NCI-H1092 (cell line): ENCODE results near the gene VMAC.
A peak's percentile ranks its signal among the peaks of the same experiment; 100 is the strongest.

Experiments
- DNase-seq: peaks from one replicate; lab custom pipeline; 2025; lab: John Stamatoyannopoulos, UW

VMAC gene

DNA sequence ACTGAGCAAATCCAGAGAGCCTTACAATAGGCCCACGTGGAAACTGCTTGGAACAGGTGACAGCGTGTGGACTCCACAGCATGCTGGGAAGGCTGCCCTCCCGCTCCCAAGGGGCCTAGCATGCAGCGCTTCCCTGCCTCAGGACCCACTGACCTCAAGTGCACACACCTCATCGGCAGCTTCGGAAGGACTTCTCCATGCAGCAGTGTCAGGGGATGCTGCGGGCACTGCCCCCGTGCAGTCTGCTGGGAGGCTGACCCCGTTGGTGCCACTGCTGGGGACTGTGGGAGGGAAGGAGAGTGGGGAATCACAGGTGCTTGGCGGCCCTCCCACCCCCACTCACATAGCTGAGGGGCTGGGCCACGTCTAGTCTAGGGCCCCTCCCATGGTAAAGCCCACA lies 26.6 kb downstream of the VMAC start:
- DNase-seq: no peak

DNA sequence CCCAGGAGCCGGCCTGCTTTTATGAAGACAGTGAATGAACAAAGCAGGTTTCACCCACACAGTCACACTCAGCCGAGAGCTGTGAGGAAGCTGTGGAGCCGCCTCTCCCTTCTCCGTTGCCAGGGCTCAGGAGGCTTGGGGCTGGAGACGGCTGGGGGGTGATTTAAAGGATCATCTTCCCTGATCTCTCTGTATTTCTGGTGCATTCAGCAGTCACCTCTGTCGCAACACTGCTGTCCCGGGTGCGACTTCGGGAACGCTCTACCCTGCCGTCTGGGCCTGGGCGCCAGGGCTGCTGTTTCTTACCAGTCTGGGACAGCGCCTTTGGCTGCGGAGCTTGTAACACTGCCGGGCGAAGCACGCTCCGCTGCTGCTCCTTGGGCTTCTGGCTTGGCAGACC lies 27.5 kb downstream of the VMAC start:
- DNase-seq: no peak

DNA sequence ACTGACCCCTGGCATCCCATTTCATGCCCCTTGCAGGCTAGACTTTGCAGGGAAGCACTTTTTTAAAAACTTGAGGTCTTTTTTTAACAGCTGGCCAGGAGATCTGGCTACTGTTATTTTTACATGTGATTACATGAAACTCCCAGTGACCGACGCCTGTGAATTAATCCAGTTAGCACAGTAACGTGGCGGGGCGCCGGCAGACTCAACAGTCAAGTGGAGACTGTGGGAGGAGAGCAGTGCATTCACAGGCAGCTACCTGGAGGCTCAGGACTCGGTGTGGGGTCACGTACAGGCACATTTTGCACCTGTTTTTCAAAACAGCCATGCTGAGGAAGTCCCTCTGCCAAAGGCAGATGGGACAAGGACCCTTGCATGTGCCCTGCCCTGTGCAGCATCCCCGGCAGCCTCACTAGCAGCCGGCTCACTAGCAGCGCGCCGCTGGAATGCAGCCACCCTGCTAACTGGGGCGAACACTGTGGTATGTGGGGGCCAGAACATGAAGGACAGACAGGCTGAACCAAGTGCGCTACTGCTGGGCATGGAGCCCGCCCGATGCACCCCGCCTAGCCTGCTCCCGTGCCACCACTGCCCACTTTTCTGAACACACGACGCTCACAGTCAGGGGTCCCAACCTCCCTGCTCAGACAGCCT lies 28.1 kb downstream of the VMAC start:
- no peak for DNase-seq

DNA sequence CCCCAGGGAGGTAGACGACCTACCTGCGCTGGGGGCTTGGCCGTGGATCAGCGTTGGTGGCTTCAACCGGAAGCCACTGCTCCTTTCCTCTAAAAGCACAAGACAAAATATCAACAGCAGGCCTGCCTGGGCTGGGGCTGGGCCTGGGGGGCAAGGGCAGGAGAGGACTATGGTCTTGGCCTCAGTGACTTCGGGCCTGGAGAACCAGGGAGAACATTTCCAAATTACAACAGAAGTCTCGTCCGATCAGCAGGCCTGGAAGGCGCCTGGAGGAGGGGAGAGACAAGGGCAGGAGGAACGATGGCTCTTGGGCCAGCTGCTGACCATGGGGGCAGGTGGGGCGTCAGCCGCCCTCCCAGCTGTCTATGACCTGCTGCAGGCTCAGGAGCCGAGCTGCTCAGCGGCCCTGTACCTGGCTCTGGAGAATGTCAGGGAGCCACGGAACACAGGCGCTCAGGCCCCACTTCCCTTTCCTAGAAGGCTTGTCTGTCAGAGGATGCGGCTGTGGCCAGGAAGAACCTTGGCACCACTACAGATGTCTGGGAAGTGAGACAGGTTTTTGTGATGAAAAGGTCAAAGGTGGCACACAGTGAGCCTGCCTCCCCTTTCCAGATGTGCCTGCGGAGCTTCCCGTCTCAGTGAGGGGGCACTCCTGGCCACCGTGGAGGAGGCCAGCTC lies 28.9 kb downstream of the VMAC start:
- no peak for DNase-seq

DNA sequence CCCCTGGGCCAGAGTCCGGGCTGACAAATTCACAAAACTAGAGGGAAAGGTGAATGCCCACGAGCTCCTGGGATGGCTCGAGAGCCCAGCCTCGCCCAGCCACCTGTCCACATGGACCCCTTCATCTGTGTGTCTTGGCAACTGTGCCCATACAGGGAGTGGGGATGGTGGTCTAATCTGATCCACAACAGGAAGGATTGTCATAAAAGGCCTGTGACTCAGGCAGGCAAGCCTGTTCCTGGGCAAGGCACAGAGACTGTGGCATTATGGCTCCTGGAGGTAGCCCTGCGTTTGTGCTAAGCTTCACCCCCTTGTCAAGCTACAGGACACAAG lies 29.4 kb downstream of the VMAC start:
- no peak for DNase-seq

DNA sequence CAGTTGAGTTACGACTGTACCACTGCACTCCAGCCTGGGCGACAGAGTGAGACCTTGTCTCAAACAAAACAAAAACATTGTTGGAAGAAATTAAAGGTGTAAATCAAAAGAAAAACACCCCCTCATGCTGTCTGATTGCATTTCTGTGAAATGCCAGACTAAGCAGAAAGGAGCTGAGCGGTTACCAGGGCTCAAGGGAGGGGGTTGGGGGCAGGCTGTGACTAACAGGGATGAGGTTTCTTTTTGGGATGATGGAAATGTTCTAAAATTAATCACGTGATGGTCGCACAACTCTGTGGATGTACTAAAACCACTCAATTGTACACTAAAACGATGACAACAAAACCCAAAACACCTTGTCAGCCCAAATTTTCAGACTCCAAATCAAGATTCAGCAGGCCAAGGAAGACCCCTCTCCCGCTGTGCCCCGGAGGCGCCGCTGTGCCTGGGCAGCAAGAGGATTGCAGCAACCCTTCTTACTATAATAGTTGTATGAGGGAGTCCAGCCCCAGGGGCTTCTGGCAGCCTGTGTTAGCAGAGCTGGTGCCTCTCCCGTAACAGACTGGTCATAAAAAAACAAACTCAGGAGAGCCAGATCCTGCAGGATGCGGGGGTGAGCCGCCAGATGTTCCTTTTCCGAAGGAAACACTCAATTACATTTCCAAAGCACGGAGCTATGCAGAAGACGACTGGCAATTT lies 30.3 kb downstream of the VMAC start:
- DNase-seq: no peak

DNA sequence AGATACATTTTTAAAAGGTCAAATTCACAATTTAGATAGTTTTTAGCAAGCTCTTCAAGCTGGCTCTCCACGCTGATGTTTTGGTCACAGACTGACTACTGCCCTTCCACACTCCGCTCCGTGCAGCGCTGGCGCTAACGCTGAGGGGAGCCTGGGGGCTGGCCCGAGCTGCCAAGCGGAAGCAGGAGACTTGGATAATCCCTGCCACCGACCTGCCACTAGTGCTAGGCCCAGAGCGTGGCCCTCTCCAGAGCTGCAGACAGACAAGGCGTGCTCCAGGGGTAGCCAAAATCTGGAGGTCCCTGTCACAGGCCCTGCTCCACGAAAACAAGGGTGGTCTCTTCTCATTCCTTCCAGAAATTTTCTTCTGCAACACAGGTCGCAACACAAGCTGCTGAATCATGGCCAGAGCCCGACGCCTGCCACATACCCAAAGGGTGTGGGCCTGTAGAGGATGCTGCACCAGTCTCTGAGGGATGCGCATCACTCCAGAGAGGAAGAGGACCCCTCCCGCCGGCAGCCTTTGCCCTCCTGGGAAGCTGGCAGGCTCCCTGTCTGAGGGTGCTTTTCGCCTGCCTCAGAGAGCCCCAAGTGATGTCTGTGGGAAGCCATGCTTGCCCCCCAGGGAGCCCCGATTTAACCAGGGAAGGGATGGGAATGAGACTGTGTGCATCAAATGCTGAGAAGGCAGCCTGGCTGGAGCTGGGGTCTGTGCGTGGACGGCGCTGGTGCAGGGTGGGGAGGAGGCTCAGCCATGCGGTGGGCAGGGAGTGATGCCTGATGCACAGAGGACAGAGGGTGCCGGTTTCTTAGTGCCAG lies 31.0 kb downstream of the VMAC start:
- no peak for DNase-seq

DNA sequence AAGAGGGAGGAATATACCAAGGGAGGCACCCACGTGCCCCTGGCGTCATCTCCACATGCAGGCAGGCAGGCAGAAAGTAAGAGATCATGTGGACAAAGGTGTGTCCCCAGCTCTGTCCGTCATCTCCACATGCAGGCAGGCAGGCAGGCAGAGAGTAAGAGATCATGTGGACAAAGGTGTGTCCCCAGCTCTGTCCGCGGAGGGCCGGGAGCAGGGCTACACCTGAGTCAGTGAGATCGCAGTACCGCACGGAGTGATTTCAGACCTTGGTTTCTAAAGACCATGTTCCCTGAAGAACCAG lies 31.6 kb downstream of the VMAC start:
- no peak for DNase-seq

DNA sequence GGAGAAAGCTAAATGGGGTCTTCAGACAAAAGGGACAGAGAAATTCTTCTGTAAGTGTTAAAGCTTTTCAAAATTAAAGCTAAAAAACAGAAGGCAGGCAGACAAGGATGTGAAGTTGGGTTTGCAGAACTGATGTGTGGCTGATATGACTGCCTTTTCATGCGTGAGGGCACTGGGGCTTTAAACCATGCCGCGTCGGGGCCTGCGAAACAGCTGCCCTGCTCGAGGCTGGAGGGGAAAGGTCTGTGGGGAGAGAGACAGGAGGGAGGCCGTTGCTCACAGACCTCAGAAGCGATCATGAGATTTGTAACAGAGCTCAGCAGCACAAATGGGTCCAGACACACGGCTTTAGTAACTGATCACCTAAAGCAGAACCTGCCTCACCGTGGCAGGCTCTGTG lies 32.9 kb downstream of the VMAC start:
- no peak for DNase-seq

DNA sequence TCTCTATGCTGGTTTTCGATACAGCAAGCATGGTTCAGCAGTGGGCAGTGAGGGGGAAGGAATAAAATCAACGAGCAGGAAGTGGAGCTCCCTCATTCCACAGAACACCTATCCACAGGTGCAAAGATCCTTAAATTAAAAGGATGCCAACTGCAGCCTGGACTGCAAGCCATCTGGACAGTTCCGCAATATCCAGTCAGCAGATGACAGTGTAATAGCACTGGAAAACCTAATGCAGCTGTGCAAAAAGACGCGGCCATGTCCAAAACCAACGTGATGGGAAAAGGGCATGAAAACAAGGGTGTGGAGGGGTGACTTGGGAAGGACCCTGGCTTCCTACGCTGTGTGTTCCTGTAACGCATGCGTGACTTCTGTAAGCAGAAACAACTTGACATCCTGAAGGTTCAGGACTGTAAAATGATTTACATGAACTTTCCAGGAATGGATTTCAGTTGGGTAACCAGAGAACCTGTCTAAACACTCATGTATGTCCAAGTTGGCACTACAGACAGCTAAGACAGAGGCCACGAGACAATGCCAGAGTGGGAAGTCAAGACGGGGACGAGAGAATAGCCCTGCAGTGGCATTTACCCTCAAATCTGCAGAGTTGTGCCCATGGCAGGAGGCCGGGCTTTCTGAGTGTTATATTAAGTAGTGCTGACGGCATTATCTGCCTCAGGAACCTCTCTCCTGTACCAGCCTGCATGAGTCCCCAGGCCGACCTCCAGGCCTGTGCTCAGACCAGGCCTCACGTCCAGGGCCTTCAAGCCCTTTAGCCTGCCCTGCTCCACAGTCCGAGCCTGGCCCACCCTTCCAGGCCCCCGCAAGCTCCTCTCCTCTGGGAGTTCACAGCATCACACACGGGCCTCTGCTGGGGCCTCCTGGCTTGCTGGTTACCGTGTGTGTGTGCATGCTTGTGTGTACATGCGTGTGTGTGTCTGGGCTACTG lies 35.9 kb downstream of the VMAC start:
- DNase-seq: no peak

DNA sequence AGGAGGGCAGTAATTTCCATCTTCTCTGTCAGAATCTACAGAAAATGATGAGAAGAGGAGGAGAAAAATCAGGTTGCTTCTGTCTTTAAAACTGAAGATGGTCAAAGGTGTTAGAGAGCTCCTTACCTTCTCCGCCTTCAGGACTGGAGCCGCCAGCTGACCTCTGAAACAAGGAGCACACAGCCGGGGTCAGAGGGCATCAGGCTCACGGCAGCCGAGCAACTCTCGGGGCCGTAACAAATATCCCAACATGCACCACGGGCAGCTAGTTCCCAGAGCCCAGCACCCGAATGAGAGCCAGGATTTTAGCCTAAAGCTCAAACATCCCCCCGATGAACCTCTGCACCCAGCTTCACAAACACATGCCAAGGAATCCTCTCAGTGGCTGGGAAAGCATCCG lies 37.0 kb downstream of the VMAC start:
- DNase-seq: no peak

DNA sequence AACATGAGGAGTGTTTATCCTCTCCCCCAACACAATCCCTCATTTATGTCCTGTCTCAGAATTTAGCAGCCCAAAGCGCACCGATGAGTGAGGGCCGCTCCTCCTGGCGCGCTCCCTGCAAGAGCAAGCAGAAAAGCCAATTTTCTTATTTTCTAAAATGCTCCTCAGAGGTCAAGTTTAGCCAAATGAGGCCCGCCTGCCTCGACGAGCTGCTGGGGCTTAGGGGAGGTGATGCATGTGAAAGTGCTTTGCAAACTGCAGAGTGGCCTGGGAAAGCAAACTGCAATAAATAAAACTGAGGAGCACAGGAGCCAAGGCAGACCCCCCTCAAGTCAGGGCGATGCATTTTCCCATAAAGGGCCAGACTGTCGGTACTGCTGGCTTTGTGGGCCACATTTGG lies 38.4 kb downstream of the VMAC start:
- no peak for DNase-seq

DNA sequence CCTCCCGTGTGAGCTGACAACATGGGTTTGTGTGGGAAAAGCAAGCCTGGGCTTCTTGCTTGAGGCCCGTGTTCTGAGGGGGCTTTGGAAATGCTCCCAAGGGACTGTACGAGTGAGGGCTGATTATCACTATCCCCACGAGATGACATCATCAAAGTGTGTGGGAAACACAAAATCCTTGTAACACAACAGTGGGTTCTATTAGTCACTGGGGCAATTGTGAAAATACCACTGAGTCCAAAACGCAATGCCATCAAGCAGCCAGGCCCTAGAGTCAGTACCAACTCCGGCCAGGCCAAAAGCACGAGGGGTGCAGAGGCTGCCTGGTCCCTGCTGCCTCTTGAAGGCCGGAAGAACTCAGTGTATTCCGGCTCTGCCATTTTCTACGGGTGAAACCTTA lies 39.0 kb downstream of the VMAC start:
- no peak for DNase-seq

DNA sequence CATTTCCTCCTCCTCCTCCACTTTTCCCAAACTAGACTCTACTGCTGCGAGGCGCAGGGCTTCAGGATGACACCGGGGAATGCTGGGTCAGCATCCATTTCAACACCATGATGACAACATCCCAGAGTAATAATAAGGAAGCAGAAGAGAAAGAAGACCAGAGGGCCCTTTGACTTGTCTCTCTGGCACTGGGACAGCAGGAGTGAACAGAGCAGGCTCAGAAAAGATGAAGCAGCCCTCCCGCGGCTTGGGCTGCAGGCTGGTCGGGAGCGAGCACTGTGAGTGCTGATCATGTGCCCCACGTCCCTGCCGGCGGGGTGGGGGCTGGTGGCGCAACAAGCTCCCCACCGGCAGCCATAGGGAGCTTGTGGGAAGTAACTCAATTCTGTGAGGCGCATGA lies 42.8 kb downstream of the VMAC start:
- DNase-seq: no peak

DNA sequence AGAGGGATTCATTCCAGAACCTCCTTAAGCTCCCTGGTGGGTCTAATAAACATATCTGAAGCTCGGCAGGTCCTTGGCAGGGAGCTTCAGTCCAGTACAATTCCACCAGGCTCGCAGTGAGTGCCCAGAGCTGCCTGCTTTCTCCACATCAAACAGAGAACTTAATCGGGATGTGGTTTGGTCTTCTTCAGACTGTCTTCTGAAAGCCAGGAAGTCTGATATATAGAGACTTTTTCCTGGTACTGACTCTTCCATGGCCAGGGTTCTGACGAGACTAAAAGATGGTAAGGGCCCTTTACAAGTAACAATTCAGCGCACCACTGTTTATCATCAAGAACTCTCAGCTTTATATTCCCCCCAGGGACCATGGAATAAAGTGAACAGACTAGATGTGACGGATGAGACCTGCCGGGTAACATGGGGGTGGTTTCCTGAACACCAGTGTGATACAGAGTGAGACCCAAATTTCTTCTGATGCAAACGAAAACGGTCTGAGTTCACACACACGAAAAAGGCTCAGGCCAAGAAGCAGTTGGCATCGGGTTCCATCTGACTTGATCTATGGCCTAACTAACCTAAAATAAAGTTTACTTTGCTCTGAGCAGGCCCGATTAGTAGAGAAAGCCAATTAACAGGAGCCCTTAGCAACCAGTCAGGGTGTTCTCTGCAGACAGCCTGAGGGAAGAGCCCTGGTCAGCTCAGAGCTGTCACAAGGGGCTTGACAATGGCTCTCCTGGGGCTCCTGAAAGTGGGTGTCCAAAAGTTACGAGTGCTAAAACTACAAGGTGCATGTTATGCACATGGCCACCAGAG lies 44.3 kb downstream of the VMAC start:
- DNase-seq: no peak

DNA sequence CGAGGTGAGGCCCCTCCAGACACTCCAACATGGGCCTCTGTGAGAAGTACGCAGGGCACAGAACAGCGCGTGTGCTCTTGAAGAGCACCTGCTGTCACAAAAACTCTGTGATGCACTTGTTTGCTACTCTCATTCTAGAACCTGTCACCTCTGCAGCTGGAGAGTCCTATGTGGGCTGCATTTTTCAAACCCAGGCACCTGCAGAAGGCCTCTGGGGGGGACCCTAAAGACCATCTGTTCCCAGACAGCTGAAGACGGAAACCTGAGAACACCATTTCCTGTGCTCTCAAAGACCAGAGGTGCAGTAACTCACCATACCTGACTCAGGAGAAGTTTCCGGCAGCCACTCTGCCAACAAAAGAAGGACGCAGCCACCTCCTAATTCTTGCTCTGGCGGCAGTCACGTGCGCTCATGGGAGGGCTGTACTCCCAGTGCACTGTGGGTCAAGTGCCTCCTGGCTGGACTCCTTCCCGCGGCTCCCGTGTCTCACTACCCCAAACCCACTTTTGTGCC lies 45.2 kb downstream of the VMAC start:
- DNase-seq: peak; percentile 66

DNA sequence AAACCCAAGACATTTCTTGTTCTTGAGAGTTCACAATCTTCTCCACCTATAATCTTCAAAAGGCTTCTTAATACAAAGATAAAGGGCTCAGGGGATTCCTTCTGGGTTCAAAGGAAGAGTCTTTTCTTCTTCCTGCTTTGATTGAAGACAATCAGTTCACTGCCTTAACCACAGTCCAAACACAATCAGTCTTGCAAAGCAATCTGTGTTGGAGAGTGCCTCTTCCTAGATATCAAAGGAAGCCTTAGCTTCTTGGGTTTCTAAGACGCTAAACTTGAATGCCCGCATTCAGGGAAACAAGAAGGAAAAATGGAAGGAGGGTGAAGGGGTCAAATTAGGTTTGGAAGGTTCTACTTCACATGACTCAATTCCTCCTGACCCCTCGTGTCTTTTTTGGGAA lies 46.1 kb downstream of the VMAC start:
- no peak for DNase-seq

DNA sequence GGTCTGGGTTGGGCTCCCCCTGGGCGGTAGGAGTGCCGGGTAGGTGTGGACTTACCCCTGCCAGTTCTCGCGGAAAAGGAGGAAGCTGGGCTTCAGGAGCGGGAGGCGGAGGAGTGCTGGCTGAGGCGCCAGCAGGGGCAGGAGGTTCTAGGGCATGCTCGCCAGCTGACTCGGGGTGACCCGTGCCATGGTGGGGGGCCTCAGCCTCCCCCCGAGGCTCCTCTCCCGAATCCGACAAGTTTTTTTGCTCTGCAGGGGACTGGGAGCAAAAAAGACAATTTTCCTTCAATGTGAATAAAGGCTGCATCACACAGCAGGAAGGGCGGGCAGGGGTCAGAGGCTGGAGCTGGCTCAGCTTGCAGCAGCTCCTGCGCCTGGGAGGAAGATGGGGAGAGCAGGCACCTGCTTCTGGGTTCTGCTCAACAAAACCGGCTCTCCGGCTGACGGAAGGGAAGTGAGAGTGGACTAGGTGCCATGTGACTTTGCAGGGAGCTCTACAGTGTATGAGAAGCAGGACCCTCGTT lies 46.7 kb downstream of the VMAC start:
- no peak for DNase-seq

DNA sequence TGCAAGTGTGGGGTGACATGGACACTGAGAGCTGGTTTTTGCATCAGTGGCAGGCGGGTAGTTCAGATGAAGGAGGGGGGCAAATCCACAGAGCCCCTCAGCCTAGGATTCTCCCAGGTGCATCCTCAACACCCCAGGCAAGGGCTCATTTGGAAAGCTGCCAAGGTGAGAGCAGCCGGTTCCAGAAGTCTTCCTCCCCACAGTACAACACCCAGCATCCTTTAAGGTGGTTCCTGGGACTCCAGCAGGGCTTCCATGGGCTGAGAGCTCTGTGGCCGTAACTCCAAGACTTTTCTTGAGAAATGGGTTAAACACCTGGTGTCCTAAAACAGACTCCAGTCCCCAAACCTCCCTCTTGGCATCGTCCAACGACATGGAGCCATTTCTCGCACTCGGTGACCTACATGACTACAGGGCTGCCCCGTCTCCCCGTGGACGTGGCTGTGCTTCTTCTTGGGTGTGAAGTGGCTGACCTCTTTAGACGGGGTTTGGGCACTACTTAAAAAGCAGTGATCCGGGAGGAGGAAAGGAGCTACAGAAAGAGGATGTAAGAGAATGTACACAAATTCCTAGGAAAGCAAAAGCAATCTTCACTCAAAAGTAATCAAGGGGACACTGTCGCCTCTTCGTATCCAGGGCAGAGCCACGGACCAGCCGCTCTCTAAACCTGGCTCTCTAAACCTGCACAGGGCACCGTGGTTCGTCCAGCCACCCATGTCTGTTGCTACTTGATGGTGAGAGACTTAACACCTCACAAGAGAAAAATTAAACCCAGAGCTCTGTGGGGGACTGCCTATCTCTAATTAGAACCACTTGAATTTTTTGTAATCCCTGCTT lies 47.7 kb downstream of the VMAC start:
- peak; percentile 32 for DNase-seq
